ENCODE results near the gene CEP97.
A peak's percentile ranks its signal among the peaks of the same experiment; 100 is the strongest.
"Not testable (repeated sequence)": the region's sequence is repeated elsewhere in the genome, so short reads cannot be mapped to it uniquely, and the experiment has no call there.

CEP97 gene

DNA sequence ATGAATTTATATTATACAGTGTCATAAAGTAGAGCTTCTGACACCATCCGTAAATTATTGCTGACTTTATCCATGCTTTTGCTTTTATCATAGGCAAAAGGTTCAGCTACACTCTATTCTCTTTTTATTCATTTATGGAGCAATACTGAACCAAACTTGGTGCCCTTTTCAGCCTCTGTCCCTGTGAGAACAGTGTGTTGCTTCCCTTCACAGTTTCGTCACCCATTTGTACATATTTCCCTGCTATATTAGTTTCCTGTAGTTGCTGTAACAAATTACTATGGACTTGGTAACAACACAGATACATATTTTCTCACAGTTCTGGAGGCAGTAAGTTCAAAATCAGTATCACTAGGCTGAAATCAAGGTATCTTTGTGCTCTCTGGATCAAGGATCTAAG lies 35.1 kb upstream of the CEP97 start:
- peaks cover 14% of the 10 kb centered on the region for H3K36me3 ChIP-seq (ENCODE audit: control insufficient read depth, insufficient read depth, low read length, severe bottlenecking)
- H3K9ac ChIP-seq (ENCODE audit: low read length), result peak overlapping the region; percentile 48
- H3K27me3 ChIP-seq (replicated peaks; ENCODE audit: control insufficient read depth, insufficient read depth, low read length), result no peaks in the 10 kb centered on the region
- no peak overlapping the region for H3K4me3 ChIP-seq (ENCODE audit: low read length)
- no peak for DNase-seq (ENCODE audit: low read depth)
- H3K9me3 ChIP-seq (ENCODE audit: control insufficient read depth, low read length), result no peaks in the 10 kb centered on the region
- peaks cover 29% of the 10 kb centered on the region for H3K4me1 ChIP-seq (ENCODE audit: control insufficient read depth, insufficient read depth, low read length)

DNA sequence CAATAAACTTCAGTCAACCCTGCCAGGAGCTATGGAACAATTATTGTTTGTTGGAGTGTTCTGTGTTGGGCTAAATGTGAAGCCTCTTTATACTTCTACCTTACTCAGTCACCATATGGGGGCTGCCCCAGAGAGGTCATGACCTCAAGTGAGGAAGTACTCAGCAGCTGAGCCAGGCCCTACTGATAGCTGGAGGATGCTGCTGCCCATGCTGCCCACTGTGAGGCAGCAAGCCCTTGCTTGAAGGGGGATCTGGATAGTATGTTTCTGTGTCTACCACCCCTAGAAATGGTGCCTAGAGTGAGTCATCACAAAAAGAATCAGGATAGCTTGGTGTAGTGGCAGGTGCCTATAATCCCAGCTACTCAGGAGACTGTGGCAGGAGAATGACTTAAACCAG lies 33.4 kb upstream of the CEP97 start:
- Histone ChIP-seq H3K9me3 (ENCODE audit: control insufficient read depth, low read length) (no peaks in the 10 kb centered on the region), H3K36me3 (ENCODE audit: control insufficient read depth, insufficient read depth, low read length, severe bottlenecking) (no peaks in the 10 kb centered on the region), H3K9ac (ENCODE audit: low read length) (no peak overlapping the region), H3K27me3 (replicated peaks; ENCODE audit: control insufficient read depth, insufficient read depth, low read length) (no peaks in the 10 kb centered on the region), H3K4me1 (ENCODE audit: control insufficient read depth, insufficient read depth, low read length) (peaks cover 18% of the 10 kb centered on the region), H3K4me3 (ENCODE audit: low read length) (no peak overlapping the region)
- DNase-seq (ENCODE audit: low read depth), result no peak

DNA sequence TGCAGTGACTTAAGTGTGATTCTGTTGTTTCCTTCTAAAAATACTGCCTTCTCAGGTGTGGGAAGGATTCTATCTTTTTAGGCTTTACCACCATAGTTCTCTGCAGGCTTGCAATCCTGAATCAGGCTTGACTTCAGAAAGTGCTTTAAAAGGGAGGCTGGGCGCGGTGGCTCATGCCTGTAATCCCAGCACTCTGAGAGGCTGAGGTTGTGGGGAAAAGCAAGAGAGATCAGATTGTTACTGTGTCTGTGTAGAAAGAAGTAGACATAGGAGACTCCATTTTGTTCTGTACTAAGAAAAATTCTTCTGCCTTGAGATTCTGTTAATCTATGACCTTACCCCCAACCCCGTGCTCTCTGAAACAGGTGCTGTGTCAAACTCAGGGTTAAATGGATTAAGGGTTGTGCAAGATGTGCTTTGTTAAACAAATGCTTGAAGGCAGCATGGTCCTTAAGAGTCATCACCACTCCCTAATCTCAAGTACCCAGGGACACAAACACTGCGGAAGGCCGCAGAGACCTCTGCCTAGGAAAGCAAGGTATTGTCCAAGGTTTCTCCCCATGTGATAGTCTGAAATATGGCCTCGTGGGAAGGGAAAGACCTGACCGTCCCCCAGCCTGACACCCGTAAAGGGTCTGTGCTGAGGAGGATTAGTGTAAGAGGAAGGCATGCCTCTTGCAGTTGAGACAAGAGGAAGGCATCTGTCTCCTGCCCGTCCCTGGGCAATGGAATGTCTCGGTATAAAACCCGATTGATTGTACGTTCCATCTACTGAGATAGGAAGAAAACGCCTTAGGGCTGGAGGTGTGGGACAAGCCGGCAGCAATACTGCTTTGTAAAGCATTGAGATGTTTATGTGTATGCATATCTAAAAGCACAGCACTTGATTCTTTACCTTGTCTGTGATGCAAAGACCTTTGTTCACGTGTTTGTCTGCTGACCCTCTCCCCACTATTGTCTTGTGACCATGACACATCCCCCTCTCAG lies 32.4 kb upstream of the CEP97 start:
- not testable (repeated sequence) for H3K9me3 ChIP-seq (ENCODE audit: control insufficient read depth, low read length); H3K36me3 ChIP-seq (ENCODE audit: control insufficient read depth, insufficient read depth, low read length, severe bottlenecking); H3K27me3 ChIP-seq (replicated peaks; ENCODE audit: control insufficient read depth, insufficient read depth, low read length); H3K4me3 ChIP-seq (ENCODE audit: low read length); DNase-seq (ENCODE audit: low read depth); H3K9ac ChIP-seq (ENCODE audit: low read length)
- peaks cover 18% of the 10 kb centered on the region for H3K4me1 ChIP-seq (ENCODE audit: control insufficient read depth, insufficient read depth, low read length)

- not testable (repeated sequence) for H3K9ac ChIP-seq (ENCODE audit: low read length); H3K9me3 ChIP-seq (ENCODE audit: control insufficient read depth, low read length); H3K36me3 ChIP-seq (ENCODE audit: control insufficient read depth, insufficient read depth, low read length, severe bottlenecking); H3K4me3 ChIP-seq (ENCODE audit: low read length); H3K27me3 ChIP-seq (replicated peaks; ENCODE audit: control insufficient read depth, insufficient read depth, low read length)
- peak; percentile 42 for DNase-seq (ENCODE audit: low read depth)
- peaks cover 12% of the 10 kb centered on the region for H3K4me1 ChIP-seq (ENCODE audit: control insufficient read depth, insufficient read depth, low read length)
These were observed 30.9 kb upstream of the CEP97 start for GRCh38 chr3:101693540-101693939.

- not testable (repeated sequence) for DNase-seq (ENCODE audit: low read depth); H3K4me1 ChIP-seq (ENCODE audit: control insufficient read depth, insufficient read depth, low read length); H3K4me3 ChIP-seq (ENCODE audit: low read length); H3K9me3 ChIP-seq (ENCODE audit: control insufficient read depth, low read length); H3K9ac ChIP-seq (ENCODE audit: low read length); H3K36me3 ChIP-seq (ENCODE audit: control insufficient read depth, insufficient read depth, low read length, severe bottlenecking); H3K27me3 ChIP-seq (replicated peaks; ENCODE audit: control insufficient read depth, insufficient read depth, low read length)
These were observed 29.6 kb upstream of the CEP97 start for GRCh38 chr3:101694836-101695235.

GRCh38 chr3:101695779-101696372 lies 28.5 kb upstream of the CEP97 start:
- Histone ChIP-seq H3K27me3 (replicated peaks; ENCODE audit: control insufficient read depth, insufficient read depth, low read length) (no peaks in the 10 kb centered on the region), H3K9me3 (ENCODE audit: control insufficient read depth, low read length) (no peaks in the 10 kb centered on the region), H3K4me3 (ENCODE audit: low read length) (no peak overlapping the region), H3K36me3 (ENCODE audit: control insufficient read depth, insufficient read depth, low read length, severe bottlenecking) (no peaks in the 10 kb centered on the region), H3K4me1 (ENCODE audit: control insufficient read depth, insufficient read depth, low read length) (no peaks in the 10 kb centered on the region), H3K9ac (ENCODE audit: low read length) (no peak overlapping the region)
- DNase-seq (ENCODE audit: low read depth), result peak; percentile 88

GRCh38 chr3:101701696-101702634 lies 22.4 kb upstream of the CEP97 start:
- Histone ChIP-seq H3K4me3 (ENCODE audit: low read length) (no peak overlapping the region), H3K9ac (ENCODE audit: low read length) (no peak overlapping the region), H3K9me3 (ENCODE audit: control insufficient read depth, low read length) (no peaks in the 10 kb centered on the region), H3K36me3 (ENCODE audit: control insufficient read depth, insufficient read depth, low read length, severe bottlenecking) (no peaks in the 10 kb centered on the region), H3K4me1 (ENCODE audit: control insufficient read depth, insufficient read depth, low read length) (no peaks in the 10 kb centered on the region), H3K27me3 (replicated peaks; ENCODE audit: control insufficient read depth, insufficient read depth, low read length) (no peaks in the 10 kb centered on the region)
- no peak for DNase-seq (ENCODE audit: low read depth)

DNA sequence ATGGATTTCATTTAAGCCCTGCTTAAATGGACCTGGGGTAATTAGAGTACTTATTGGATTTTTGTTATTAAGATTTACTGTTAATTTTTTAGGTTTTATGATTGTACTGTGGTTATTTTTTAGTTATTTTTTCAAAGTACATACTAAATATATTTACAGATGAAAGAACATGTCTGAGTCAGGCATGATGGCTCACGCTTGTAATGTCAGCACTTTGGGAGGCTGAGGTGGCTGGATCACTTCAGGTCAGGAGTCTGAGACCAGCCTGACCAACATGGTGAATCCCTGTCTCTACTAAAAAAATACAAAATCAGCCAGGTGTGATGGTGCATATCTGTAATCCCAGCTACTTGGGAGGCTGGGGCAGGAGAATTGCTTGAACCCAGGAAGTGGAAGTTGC lies 21.7 kb upstream of the CEP97 start:
- Histone ChIP-seq H3K9ac (ENCODE audit: low read length) (no peak overlapping the region), H3K9me3 (ENCODE audit: control insufficient read depth, low read length) (no peaks in the 10 kb centered on the region), H3K4me3 (ENCODE audit: low read length) (no peak overlapping the region), H3K27me3 (replicated peaks; ENCODE audit: control insufficient read depth, insufficient read depth, low read length) (no peaks in the 10 kb centered on the region), H3K36me3 (ENCODE audit: control insufficient read depth, insufficient read depth, low read length, severe bottlenecking) (no peaks in the 10 kb centered on the region), H3K4me1 (ENCODE audit: control insufficient read depth, insufficient read depth, low read length) (no peaks in the 10 kb centered on the region)
- DNase-seq (ENCODE audit: low read depth), result no peak

DNA sequence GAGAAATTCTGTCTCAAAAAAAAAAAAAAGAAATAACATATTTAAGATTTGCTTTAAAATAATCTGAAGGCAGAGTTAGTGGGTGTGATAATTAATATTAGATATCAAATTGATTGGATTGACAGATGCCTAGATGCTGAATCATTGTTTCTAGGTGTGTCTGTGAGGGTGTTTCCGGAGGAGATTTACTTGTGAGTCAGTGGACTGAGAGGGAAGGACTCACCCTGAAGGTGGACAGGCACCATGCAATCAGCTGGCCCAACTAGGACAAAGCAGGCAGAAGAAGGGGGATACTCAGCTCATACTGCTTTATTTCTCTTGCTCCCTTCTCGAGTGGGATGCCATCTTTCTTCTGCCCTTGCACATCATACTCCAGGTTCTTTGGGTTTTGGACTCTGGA lies 21.2 kb upstream of the CEP97 start:
- Histone ChIP-seq H3K27me3 (replicated peaks; ENCODE audit: control insufficient read depth, insufficient read depth, low read length) (no peaks in the 10 kb centered on the region), H3K9me3 (ENCODE audit: control insufficient read depth, low read length) (no peaks in the 10 kb centered on the region), H3K4me3 (ENCODE audit: low read length) (no peak overlapping the region), H3K9ac (ENCODE audit: low read length) (no peak overlapping the region), H3K36me3 (ENCODE audit: control insufficient read depth, insufficient read depth, low read length, severe bottlenecking) (no peaks in the 10 kb centered on the region), H3K4me1 (ENCODE audit: control insufficient read depth, insufficient read depth, low read length) (no peaks in the 10 kb centered on the region)
- no peak for DNase-seq (ENCODE audit: low read depth)

DNA sequence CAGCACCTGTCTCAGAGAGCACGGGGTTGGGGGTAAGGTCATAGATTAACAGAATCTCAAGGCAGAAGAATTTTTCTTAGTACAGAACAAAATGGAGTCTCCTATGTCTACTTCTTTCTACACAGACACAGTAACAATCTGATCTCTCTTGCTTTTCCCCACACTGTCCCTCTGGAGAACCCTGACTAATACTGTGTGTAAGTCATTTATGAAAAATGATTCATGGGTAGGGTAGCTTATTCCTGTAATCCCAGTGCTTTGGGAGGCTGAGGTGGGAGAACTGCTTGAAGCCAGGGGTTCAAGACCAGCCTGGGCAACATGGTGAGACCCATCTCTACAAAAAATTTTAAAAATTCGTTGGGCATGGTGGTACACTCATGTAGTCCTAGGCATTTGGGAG lies 19.8 kb upstream of the CEP97 start:
- not testable (repeated sequence) for H3K9ac ChIP-seq (ENCODE audit: low read length); DNase-seq (ENCODE audit: low read depth); H3K4me1 ChIP-seq (ENCODE audit: control insufficient read depth, insufficient read depth, low read length); H3K4me3 ChIP-seq (ENCODE audit: low read length); H3K27me3 ChIP-seq (replicated peaks; ENCODE audit: control insufficient read depth, insufficient read depth, low read length); H3K9me3 ChIP-seq (ENCODE audit: control insufficient read depth, low read length); H3K36me3 ChIP-seq (ENCODE audit: control insufficient read depth, insufficient read depth, low read length, severe bottlenecking)

DNA sequence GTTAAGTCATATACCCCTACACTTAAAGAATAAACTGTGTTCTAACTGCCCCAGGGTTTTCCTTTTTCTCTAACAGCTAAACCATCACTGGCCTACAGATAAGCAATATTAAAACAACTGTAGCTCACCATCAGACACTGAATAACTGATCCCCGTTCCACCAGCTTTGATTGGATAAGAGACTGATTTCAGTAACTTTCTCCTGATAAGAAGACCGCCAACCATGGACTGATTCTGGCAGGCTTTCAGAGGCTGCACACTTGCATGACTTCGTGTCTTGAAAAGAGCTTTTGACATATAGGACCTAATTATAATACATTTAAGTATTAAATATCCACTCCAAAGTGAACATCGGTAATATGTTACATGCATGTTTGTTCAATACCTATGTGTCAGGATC lies 15.3 kb upstream of the CEP97 start:
- no peak for DNase-seq (ENCODE audit: low read depth)
- Histone ChIP-seq H3K36me3 (ENCODE audit: control insufficient read depth, insufficient read depth, low read length, severe bottlenecking) (no peaks in the 10 kb centered on the region), H3K4me1 (ENCODE audit: control insufficient read depth, insufficient read depth, low read length) (no peaks in the 10 kb centered on the region), H3K9me3 (ENCODE audit: control insufficient read depth, low read length) (no peaks in the 10 kb centered on the region), H3K27me3 (replicated peaks; ENCODE audit: control insufficient read depth, insufficient read depth, low read length) (no peaks in the 10 kb centered on the region), H3K4me3 (ENCODE audit: low read length) (no peak overlapping the region), H3K9ac (ENCODE audit: low read length) (no peak overlapping the region)

Data from adipocyte (in vitro differentiated cells).